ENCODE measurements around the gene DAZAP1.

DNA sequence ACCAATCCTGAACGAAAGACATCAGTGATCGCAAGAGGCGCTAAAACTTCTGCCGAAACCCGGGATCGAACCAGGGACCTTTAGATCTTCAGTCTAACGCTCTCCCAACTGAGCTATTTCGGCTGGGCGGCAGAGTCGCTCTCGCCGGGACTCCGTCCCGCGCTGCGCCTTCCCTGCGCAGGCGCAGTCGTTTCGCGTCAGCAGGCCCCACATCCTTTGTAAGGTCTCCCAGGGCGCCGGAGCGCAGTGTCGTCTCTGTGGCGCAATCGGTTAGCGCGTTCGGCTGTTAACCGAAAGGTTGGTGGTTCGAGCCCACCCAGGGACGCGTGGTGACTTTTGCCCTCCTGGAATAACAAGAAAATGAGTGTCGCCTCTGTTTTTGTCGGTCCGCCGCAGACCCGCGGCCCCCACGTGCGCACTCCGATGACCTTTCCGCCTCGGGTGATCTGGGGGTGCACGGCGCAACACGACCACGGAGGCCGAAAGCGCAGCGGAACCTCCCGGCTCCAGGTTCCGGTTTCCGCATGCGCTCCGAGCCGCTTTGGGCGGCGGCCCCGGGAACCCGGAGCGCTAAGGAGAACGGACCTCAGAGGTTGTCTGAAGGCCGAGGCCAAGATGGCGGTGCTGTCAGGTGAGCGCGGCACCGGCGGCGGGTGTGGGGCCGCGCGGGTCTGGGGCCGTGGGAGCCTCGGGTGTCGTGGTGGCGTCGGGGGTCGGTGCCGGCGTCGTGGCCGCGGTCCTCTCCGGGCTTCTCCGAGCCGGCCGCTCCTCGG, 23.9 kb upstream of the DAZAP1 start, which contains the start of gene NDUFS7:
- TF ChIP-seq ELF4 (IDR thresholded peaks at IDR 0.05) (no peak; the same call in 1 of the 2 replicates), LEF1 (IDR thresholded peaks at IDR 0.05; ENCODE audit: borderline replicate concordance) (peak; percentile 46; the same call in 1 of the 2 replicates), ARNT (IDR thresholded peaks at IDR 0.05) (peak; percentile 53), SUZ12 (IDR thresholded peaks at IDR 0.05) (no peak)

All from HEK293T (cell line).